SK-N-SH (cell line): ENCODE data around the gene TGFBR3. TPM values are rescaled to one million over a fixed set of nuclear protein-coding genes. Genes with fewer than 3 reads are reported as not detected.

Experiments
- CTCF ChIA-PET: fragments of 300-600, 350-600 bp; formaldehyde crosslinking; extraction: SDS; loops from one replicate; lab custom pipeline; 2021; lab: Yijun Ruan, JAX
- POLR2A ChIA-PET: fragments of 350-600 bp; sonication (Branson Sonifier 250); formaldehyde crosslinking; extraction: SDS; loops from one replicate; lab custom pipeline; 2020; ENCODE audit warnings: antibody characterized with exemption, inconsistent platforms; lab: Yijun Ruan, JAX
- DNase-seq: peaks from one replicate; pipeline ENCODE4 v3.0.0; 2012
- H2AFZ ChIP-seq: fragments of 200-600 bp; sonication (generic); 2 replicates; pipeline ENCODE4 v1.8.1; 2016; ENCODE audit warnings: antibody characterized with exemption, mild to moderate bottlenecking, low read depth
- H3F3A ChIP-seq: fragments of 200-600 bp; sonication (generic); replicated peaks from 2 replicates; pipeline ENCODE3; 2016; ENCODE audit warnings: antibody characterized with exemption, mild to moderate bottlenecking; ENCODE audit not compliant: insufficient read depth
- H3K27ac ChIP-seq, 2 experiments: fragments of 200-500 bp in 1 of 2; fragments of 200-600 bp in 1 of 2; sonication (Bioruptor generic) in 1 of 2; sonication (generic), shearing (Covaris generic) in 1 of 2; 2 replicates each; pipeline versions ENCODE4 v1.5.1 to v1.6.1; 2014 to 2016; ENCODE audit warnings: low read depth in 2 of 2, inconsistent platforms in 1 of 2, low read length in 1 of 2, mild to moderate bottlenecking in 1 of 2, mixed read lengths in 1 of 2
- H3K27me3 ChIP-seq: fragments of 200-600 bp; sonication (generic), shearing (Covaris generic); 2 replicates; pipeline ENCODE4 v1.6.1; 2016; ENCODE audit warnings: mixed run types; ENCODE audit not compliant: insufficient read depth
- H3K36me3 ChIP-seq, 2 experiments: fragments of 200-500 bp in 1 of 2; fragments of 200-600 bp in 1 of 2; sonication (Bioruptor generic) in 1 of 2; sonication (generic) in 1 of 2; replicated peaks in 1 of 2; 2 replicates each; pipeline versions ENCODE3 to v1.5.1; 2014 to 2016; ENCODE audit warnings: low read length in 1 of 2, mild to moderate bottlenecking in 1 of 2; ENCODE audit not compliant: insufficient read depth in 2 of 2, control insufficient read depth in 1 of 2
- H3K4me1 ChIP-seq, 2 experiments: fragments of 200-500 bp in 1 of 2; fragments of 200-600 bp in 1 of 2; sonication (Bioruptor generic) in 1 of 2; sonication (generic), shearing (Covaris generic) in 1 of 2; 2 replicates each; pipeline versions ENCODE4 v1.5.1 to v1.6.1; 2014 to 2016; ENCODE audit warnings: low read depth in 1 of 2, low read length in 1 of 2, mixed run types in 1 of 2; ENCODE audit not compliant: insufficient read depth in 2 of 2, control insufficient read depth in 1 of 2
- H3K4me2 ChIP-seq: fragments of 200-600 bp; sonication (generic), shearing (Covaris generic); 2 replicates; pipeline ENCODE4 v1.6.1; 2017; ENCODE audit warnings: mixed run types
- H3K4me3 ChIP-seq, 2 experiments: fragments of 200-500 bp in 1 of 2; fragments of 200-600 bp in 1 of 2; sonication (Bioruptor generic) in 1 of 2; sonication (generic), shearing (Covaris generic) in 1 of 2; 2 replicates each; pipeline versions ENCODE4 v1.5.1 to v1.8.1; 2014 to 2016; ENCODE audit warnings: low read depth in 2 of 2, inconsistent platforms in 1 of 2, low read length in 1 of 2, mild to moderate bottlenecking in 1 of 2, mixed read lengths in 1 of 2, moderate library complexity in 1 of 2
- H3K79me2 ChIP-seq: fragments of 200-600 bp; sonication (generic); 2 replicates; pipeline ENCODE4 v1.8.1; 2017; ENCODE audit warnings: mild to moderate bottlenecking; ENCODE audit not compliant: insufficient read depth
- H3K9ac ChIP-seq: fragments of 200-600 bp; sonication (generic); 2 replicates; pipeline ENCODE4 v1.6.1; 2017; ENCODE audit warnings: mixed run types
- H3K9me2 ChIP-seq: fragments of 200-600 bp; sonication (generic); 2 replicates; pipeline ENCODE4 v1.6.1; 2017; ENCODE audit warnings: mixed run types
- H3K9me3 ChIP-seq: fragments of 200-600 bp; sonication (generic); 2 replicates; pipeline ENCODE4 v1.6.1; 2017; ENCODE audit warnings: mixed run types, mild to moderate bottlenecking, moderate library complexity
- H4K20me1 ChIP-seq: fragments of 200-600 bp; sonication (generic); 2 replicates; pipeline ENCODE4 v1.6.1; 2017; ENCODE audit warnings: mild to moderate bottlenecking, mixed run types; ENCODE audit not compliant: insufficient read depth
- FOXJ3 ChIP-seq: sonication (generic); formaldehyde crosslinking; IDR thresholded peaks from 2 replicates; pipeline ENCODE4 v1.5.1; 2020; ENCODE audit warnings: mild to moderate bottlenecking, missing genetic modification reagents
- FOXM1 ChIP-seq: IDR thresholded peaks from 2 replicates; pipeline ENCODE4 v1.4.0; 2012; ENCODE audit warnings: low read depth, mild to moderate bottlenecking
- GABPA ChIP-seq: IDR thresholded peaks from 2 replicates; pipeline ENCODE4 v1.4.0; 2012; ENCODE audit warnings: low read depth, mild to moderate bottlenecking
- GATA2 ChIP-seq: sonication (generic); formaldehyde crosslinking; IDR thresholded peaks from 2 replicates; pipeline ENCODE4 v1.5.0; 2020; ENCODE audit warnings: mild to moderate bottlenecking, missing genetic modification reagents
- JUND ChIP-seq: IDR thresholded peaks from 2 replicates; pipeline ENCODE4 v1.4.0; 2012
- MAX ChIP-seq: IDR thresholded peaks from 2 replicates; pipeline ENCODE4 v1.4.0; 2012; ENCODE audit warnings: low read depth
- MXI1 ChIP-seq: IDR thresholded peaks from 2 replicates; pipeline ENCODE4 v1.6.1; 2012; ENCODE audit warnings: mild to moderate bottlenecking, low read depth, low read length, improper control_type of control experiment
- NFIC ChIP-seq: IDR thresholded peaks from 2 replicates; pipeline ENCODE4 v1.4.0; 2012; ENCODE audit warnings: borderline replicate concordance
- NRF1 ChIP-seq: IDR thresholded peaks from 2 replicates; pipeline ENCODE4 v1.6.1; 2012; ENCODE audit warnings: low read depth, mild to moderate bottlenecking, low read length
- RAD21 ChIP-seq: IDR thresholded peaks from 2 replicates; pipeline ENCODE4 v1.6.1; 2012; ENCODE audit warnings: mild to moderate bottlenecking, low read length
- RFX5 ChIP-seq: IDR thresholded peaks from 2 replicates; pipeline ENCODE4 v1.6.1; 2012; ENCODE audit warnings: mild to moderate bottlenecking, improper control_type of control experiment, low read length
- TCF12 ChIP-seq: IDR thresholded peaks from 2 replicates; pipeline ENCODE4 v1.4.0; 2012
- USF1 ChIP-seq: IDR thresholded peaks from 2 replicates; pipeline ENCODE4 v1.4.0; 2012; ENCODE audit warnings: low read depth, borderline replicate concordance
- WGBS: methylation state at CpG from one replicate; pipeline ENCODE4 v1.1.6; 2017; ENCODE audit warnings: low lambda C conversion rate; 5-methylcytosine and 5-hydroxymethylcytosine counted together
- polyA plus RNA-seq, 3 experiments: library from polyadenylated mRNA; depleted of rRNA; stranded (reverse); fragments of >200 nt; gene quantifications; 2 replicates each; pipeline ENCODE4 v1.2.3, GENCODE V29; 2012

TGFBR3 gene
- polyA plus RNA-seq, 1 of the 3 experiments (the other 2 are of a cell fraction), result 0.07 TPM

DNA sequence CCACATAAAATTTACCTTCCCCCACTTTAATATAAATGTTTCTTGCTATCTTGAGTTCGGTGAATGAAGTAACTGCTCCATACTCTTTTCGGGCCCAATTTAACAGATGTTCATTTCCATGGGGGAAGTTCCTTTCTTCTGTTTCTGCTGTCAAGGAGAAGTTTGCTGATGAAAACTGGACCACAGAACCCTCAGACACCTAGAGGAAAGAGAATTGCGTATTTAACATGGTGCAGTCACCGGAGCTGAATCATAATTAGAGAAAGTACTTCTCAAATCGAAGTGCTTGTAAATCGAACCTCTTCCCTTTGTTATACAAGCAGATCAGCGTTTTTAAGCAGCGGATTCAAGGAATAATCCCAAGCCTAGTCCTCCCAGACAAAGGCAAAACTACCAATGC lies 151.2 kb downstream of the TGFBR3 start:
- CTCF ChIA-PET, result no interaction called here

GRCh38 chr1:91733108-91733710 lies 152.7 kb downstream of the TGFBR3 start:
- CTCF ChIA-PET, result no interaction called here

More for the DNA sequence above, 151.2 kb downstream of the TGFBR3 start:
- Histone ChIP-seq H3K27ac (no peak overlapping the region), H3K9me3 (no peaks in the 10 kb centered on the region), H3K79me2 (no peaks in the 10 kb centered on the region), H3K36me3 (no peaks in the 10 kb centered on the region), H3K4me1 (no peaks in the 10 kb centered on the region), H3F3A (no peaks in the 10 kb centered on the region), H3K9me2 (no peaks in the 10 kb centered on the region), H3K9ac (no peak overlapping the region), H3K4me2 (no peak overlapping the region)
- POLR2A ChIA-PET, result no interaction called here
- 6% methylated on average over 8 of the region's 8 CpGs for WGBS
- DNase-seq, result no peak
- TF ChIP-seq FOXJ3 (CRISPR knock-in tag), result no peak
- no peak for TF ChIP-seq JUND
- no peak for TF ChIP-seq MAX
- TF ChIP-seq TCF12, result no peak
- no peak for TF ChIP-seq USF1
- TF ChIP-seq NRF1, result no peak
- TF ChIP-seq FOXM1, result no peak
- no peak for TF ChIP-seq GATA2 (CRISPR knock-in tag)
- TF ChIP-seq, all 33 proteins: peak for 0
- Histone ChIP-seq H2AFZ (no peak overlapping the region), H3K27me3 (peaks cover 37% of the 10 kb centered on the region; the same call in 1 of the 2 replicates), H3K4me3 (no peak overlapping the region), H4K20me1 (no peaks in the 10 kb centered on the region)

More at GRCh38 chr1:91733108-91733710, 152.7 kb downstream of the TGFBR3 start:
- Histone ChIP-seq H3K9me2 (no peaks in the 10 kb centered on the region), H3K4me3 (no peak overlapping the region), H2AFZ (no peak overlapping the region), H3K79me2 (no peaks in the 10 kb centered on the region), H4K20me1 (no peaks in the 10 kb centered on the region), H3K9ac (no peak overlapping the region), H3K9me3 (no peaks in the 10 kb centered on the region), H3K4me2 (no peak overlapping the region), H3F3A (no peaks in the 10 kb centered on the region), H3K27me3 (peaks cover 52% of the 10 kb centered on the region; the same call in 1 of the 2 replicates), H3K27ac (no peak overlapping the region), H3K36me3 (no peaks in the 10 kb centered on the region), H3K4me1 (no peaks in the 10 kb centered on the region)
- DNase-seq, result no peak
- WGBS, result 5% methylated on average over 8 of the region's 8 CpGs
- POLR2A ChIA-PET, result no interaction called here
- TF ChIP-seq FOXM1 (no peak), RAD21 (no peak), RFX5 (no peak), MXI1 (no peak), GABPA (no peak), NFIC (no peak)
